Nephron progenitor cell (in vitro differentiated cells): Measurements from ENCODE around the gene MSRB1.
"Not testable (repeated sequence)": the region's sequence is repeated elsewhere in the genome, so short reads cannot be mapped to it uniquely, and the experiment has no call there.

ENCODE experiments used
- DNase-seq: peaks from one replicate; pipeline ENCODE4 v3.0.0; 2021
- H3K27ac Mint-ChIP-seq: 2 replicates; pipeline ENCODE4 v1.8.0; 2021; ENCODE audit warnings: mild to moderate bottlenecking, moderate library complexity, mixed read lengths
- H3K27me3 Mint-ChIP-seq: 2 replicates; pipeline ENCODE4 v1.8.0; 2021; ENCODE audit warnings: mild to moderate bottlenecking, low read depth, mixed read lengths; ENCODE audit not compliant: poor library complexity
- H3K36me3 Mint-ChIP-seq: 2 replicates; pipeline ENCODE4 v1.8.0; 2021; ENCODE audit warnings: low read depth, mixed read lengths
- H3K4me1 Mint-ChIP-seq: 2 replicates; pipeline ENCODE4 v1.8.0; 2021; ENCODE audit warnings: mixed read lengths
- H3K4me3 Mint-ChIP-seq: 2 replicates; pipeline ENCODE4 v1.8.0; 2021; ENCODE audit warnings: mild to moderate bottlenecking, moderate library complexity, mixed read lengths
- H3K9me3 Mint-ChIP-seq: 2 replicates; pipeline ENCODE4 v1.8.0; 2021; ENCODE audit warnings: mild to moderate bottlenecking, moderate library complexity, mixed read lengths
- TF ChIP-seq, protein P1 (sequence below): fragments of 200-600 bp; sonication (generic); IDR thresholded peaks from 2 replicates; pipeline ENCODE4 v1.5.0; 2021; ENCODE audit warnings: antibody characterized with exemption

MSRB1 gene

GRCh38 chr16:1926271-1926670 lies 16.7 kb downstream of the MSRB1 start:
- TF ChIP-seq, protein P1, sequence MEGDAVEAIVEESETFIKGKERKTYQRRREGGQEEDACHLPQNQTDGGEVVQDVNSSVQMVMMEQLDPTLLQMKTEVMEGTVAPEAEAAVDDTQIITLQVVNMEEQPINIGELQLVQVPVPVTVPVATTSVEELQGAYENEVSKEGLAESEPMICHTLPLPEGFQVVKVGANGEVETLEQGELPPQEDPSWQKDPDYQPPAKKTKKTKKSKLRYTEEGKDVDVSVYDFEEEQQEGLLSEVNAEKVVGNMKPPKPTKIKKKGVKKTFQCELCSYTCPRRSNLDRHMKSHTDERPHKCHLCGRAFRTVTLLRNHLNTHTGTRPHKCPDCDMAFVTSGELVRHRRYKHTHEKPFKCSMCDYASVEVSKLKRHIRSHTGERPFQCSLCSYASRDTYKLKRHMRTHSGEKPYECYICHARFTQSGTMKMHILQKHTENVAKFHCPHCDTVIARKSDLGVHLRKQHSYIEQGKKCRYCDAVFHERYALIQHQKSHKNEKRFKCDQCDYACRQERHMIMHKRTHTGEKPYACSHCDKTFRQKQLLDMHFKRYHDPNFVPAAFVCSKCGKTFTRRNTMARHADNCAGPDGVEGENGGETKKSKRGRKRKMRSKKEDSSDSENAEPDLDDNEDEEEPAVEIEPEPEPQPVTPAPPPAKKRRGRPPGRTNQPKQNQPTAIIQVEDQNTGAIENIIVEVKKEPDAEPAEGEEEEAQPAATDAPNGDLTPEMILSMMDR: no peak
- H3K4me3 Mint-ChIP-seq: no peak overlapping the region
- H3K27ac Mint-ChIP-seq: no peak overlapping the region
- H3K4me1 Mint-ChIP-seq: peaks cover 41% of the 10 kb centered on the region
- H3K9me3 Mint-ChIP-seq: no peaks in the 10 kb centered on the region
- H3K36me3 Mint-ChIP-seq: no peaks in the 10 kb centered on the region
- DNase-seq: no peak
- peaks cover 37% of the 10 kb centered on the region for H3K27me3 Mint-ChIP-seq

DNA sequence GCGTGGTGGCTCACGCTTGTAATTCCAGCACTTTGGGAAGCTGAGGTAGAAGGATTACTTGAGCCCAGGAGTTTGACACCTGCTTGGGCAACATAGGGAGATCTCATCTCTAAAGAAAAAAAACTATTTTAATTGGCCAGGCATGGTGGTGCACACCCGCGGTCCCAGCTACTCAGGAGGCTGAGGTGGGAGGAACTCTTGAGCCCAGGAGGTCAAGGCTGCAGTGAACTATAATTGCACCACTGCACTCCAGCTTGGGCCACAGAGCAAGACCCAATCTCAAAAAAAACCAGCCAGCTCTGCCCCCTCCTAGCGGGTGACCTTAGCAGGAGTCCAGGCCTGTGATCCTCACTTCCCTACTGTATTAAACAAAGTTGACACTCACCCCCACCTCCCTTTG lies 18.9 kb downstream of the MSRB1 start:
- Mint-ChIP-seq H3K4me1 (peaks cover 50% of the 10 kb centered on the region), H3K4me3 (no peak overlapping the region), H3K27ac (no peak overlapping the region), H3K27me3 (peaks cover 52% of the 10 kb centered on the region), H3K9me3 (no peaks in the 10 kb centered on the region), H3K36me3 (no peaks in the 10 kb centered on the region)
- TF ChIP-seq, protein P1: no peak
- no peak for DNase-seq

DNA sequence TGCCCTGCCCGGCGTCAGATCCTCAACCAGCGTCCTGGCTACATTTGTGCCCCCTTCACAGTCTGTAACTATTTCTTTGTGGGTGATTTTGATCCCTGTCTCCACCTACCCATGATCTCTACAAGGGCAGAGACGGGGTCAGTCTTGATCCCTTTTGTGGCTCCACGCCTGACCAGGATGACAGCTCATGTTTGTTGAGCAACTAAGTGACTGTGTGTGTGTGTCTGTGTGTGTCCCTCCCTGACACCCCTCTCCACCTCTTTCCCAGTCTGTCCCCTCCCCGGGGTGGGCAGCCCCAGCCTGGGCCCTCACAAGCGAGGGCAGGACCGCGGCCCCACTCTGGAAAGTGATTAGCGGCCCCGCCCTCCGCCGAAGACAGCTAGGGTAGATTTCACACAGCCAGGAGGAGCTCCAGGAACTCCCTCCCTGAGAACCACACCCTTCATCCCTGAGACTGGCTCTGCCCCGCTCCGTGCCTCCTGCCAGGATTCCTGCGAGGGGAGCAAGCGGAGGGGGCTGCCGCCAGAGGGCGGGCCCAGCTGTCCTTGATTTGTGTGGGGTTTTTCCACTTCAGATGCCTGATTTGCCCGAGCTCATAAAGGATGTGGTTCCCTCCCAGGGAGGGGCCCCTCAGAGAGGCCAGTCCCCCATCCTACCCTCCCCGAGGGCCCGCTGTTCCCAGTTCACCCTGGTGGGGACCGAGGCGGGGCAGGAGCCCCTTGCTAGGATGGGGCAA lies 19.5 kb downstream of the MSRB1 start:
- peaks cover 58% of the 10 kb centered on the region for H3K27me3 Mint-ChIP-seq
- TF ChIP-seq, protein P1: peak; percentile 55
- no peak overlapping the region for H3K27ac Mint-ChIP-seq
- no peaks in the 10 kb centered on the region for H3K36me3 Mint-ChIP-seq
- no peaks in the 10 kb centered on the region for H3K9me3 Mint-ChIP-seq
- no peak overlapping the region for H3K4me3 Mint-ChIP-seq
- peaks cover 51% of the 10 kb centered on the region for H3K4me1 Mint-ChIP-seq
- DNase-seq: peak; percentile 76

DNA sequence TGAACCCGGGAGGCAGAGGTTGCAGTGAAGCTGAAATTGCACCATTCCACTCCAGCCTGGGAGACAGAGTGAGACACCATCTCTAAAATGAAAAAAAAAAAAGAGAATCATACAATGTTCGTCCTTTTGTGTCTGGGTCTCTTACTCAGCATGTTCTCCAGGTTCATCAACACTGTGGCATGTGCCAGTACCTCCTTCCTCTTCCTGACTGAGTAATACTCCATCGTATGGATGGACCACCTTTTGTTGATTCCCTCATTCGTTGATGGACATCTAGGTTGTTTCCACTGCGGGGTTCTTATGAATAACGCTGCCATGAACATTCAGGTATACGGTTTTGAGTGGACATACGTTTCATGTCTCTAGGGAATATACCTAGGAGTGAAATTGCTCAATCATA lies 20.6 kb downstream of the MSRB1 start:
- Mint-ChIP-seq H3K4me3 (no peak overlapping the region), H3K27ac (no peak overlapping the region), H3K9me3 (no peaks in the 10 kb centered on the region), H3K27me3 (peaks cover 64% of the 10 kb centered on the region), H3K4me1 (peaks cover 47% of the 10 kb centered on the region), H3K36me3 (no peaks in the 10 kb centered on the region)
- no peak for DNase-seq
- TF ChIP-seq, protein P1: no peak

DNA sequence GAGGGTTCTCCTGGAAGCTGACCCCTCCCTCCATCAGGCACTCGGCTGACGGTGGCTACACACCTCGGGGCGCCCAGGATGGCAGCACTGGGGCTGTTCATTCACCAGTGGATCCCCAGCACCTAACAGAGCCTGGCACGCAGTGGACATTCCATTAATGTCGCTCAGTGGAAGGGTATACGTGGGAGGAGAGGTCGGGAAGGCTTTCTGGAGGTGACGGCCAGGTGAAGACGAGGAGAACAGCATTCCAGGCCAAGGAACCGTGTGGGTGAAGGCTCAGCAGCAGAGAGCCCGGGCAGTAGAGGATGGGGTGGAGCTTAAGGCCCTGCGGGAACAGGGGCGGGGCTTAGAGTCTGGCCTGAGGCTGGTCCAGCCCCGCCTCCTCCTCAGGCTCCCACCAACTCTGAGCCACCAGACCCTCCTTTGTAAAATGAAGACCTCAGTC lies 22.2 kb downstream of the MSRB1 start:
- peak; percentile 81 for DNase-seq
- H3K9me3 Mint-ChIP-seq: no peaks in the 10 kb centered on the region
- TF ChIP-seq, protein P1: no peak
- peaks cover 77% of the 10 kb centered on the region for H3K27me3 Mint-ChIP-seq
- H3K36me3 Mint-ChIP-seq: no peaks in the 10 kb centered on the region
- peak overlapping the region; percentile 15 for H3K4me3 Mint-ChIP-seq
- no peak overlapping the region for H3K27ac Mint-ChIP-seq
- peaks cover 51% of the 10 kb centered on the region for H3K4me1 Mint-ChIP-seq

GRCh38 chr16:1920122-1920521 lies 22.9 kb downstream of the MSRB1 start:
- not testable (repeated sequence) for DNase-seq, H3K27ac Mint-ChIP-seq, H3K9me3 Mint-ChIP-seq, H3K36me3 Mint-ChIP-seq
- peaks cover 52% of the 10 kb centered on the region for H3K4me1 Mint-ChIP-seq
- H3K27me3 Mint-ChIP-seq: peaks cover 83% of the 10 kb centered on the region
- H3K4me3 Mint-ChIP-seq: peak overlapping the region; percentile 15
